ENCODE data around the gene INPP5A. TPM values are rescaled to one million over a fixed set of nuclear protein-coding genes. Genes with fewer than 3 reads are reported as not detected.
"Not testable (repeated sequence)": the region's sequence is repeated elsewhere in the genome, so short reads cannot be mapped to it uniquely, and the experiment has no call there.

Gene INPP5A
- total RNA-seq, 2 donors from 2014 or later = 9.2 to 14.5 TPM

- Histone ChIP-seq H3K36me3 (replicated peaks in 1 of 2; ENCODE audit: insufficient read depth in 1 of 2, low read depth in 2 of 2) (no peaks in the 10 kb centered on the region), H3K9me3 (no peaks in the 10 kb centered on the region), H3K4me3 (no peak overlapping the region), H3K27ac (no peak overlapping the region), H3K27me3 (no peaks in the 10 kb centered on the region), H3K4me1 (peaks cover 38% of the 10 kb centered on the region)
- DNase-seq (no peak), ATAC-seq (no peak)
- no peak for TF ChIP-seq CTCF (IDR thresholded peaks at IDR 0.05)
- no peak for TF ChIP-seq POLR2A (IDR thresholded peaks at IDR 0.05)
- 77 to 80% methylated on average over 3 to 20 of the region's 20 CpGs for WGBS, 2 donors
- intact Hi-C loops (cut with DNase I) = no loop called here
These were observed 12.9 kb downstream of the INPP5A start for GRCh38 chr10:132550366-132551092.

- Histone ChIP-seq H3K36me3 (replicated peaks in 1 of 2; ENCODE audit: insufficient read depth in 1 of 2, low read depth in 2 of 2) (no peaks in the 10 kb centered on the region), H3K4me3 (no peak overlapping the region), H3K27me3 (no peaks in the 10 kb centered on the region), H3K9me3 (no peaks in the 10 kb centered on the region), H3K4me1 (peaks cover 34% of the 10 kb centered on the region), H3K27ac (no peak overlapping the region)
- 67 to 76% methylated on average over 8 to 15 of the region's 15 CpGs for WGBS, 2 donors
- intact Hi-C loops (cut with DNase I) = no loop called here
- no peak for ATAC-seq
- no peak for DNase-seq
- no peak for TF ChIP-seq POLR2A (IDR thresholded peaks at IDR 0.05)
- TF ChIP-seq CTCF (IDR thresholded peaks at IDR 0.05) = no peak
These were observed 13.7 kb downstream of the INPP5A start for GRCh38 chr10:132551093-132551807.

- no peak for DNase-seq
- H3K9me3 ChIP-seq = no peaks in the 10 kb centered on the region
- 81 to 85% methylated on average over 4 to 8 of the region's 8 CpGs for WGBS, 2 donors
- H3K4me3 ChIP-seq = no peak overlapping the region
- intact Hi-C loops (cut with DNase I) = no loop called here
- TF ChIP-seq CTCF (IDR thresholded peaks at IDR 0.05) (no peak), POLR2A (IDR thresholded peaks at IDR 0.05) (no peak)
- no peak for ATAC-seq
- H3K4me1 ChIP-seq = peaks cover 29% of the 10 kb centered on the region
- no peaks in the 10 kb centered on the region for H3K27me3 ChIP-seq
- H3K36me3 ChIP-seq (replicated peaks in 1 of 2; ENCODE audit: insufficient read depth in 1 of 2, low read depth in 2 of 2) = no peaks in the 10 kb centered on the region
- no peak overlapping the region for H3K27ac ChIP-seq
These were observed 14.2 kb downstream of the INPP5A start for GRCh38 chr10:132551808-132552130.

GRCh38 chr10:132552635-132553034 lies 15.0 kb downstream of the INPP5A start:
- DNase-seq; H3K27me3 ChIP-seq; H3K9me3 ChIP-seq; intact Hi-C loops (cut with DNase I); H3K27ac ChIP-seq; H3K36me3 ChIP-seq (replicated peaks in 1 of 2; ENCODE audit: insufficient read depth in 1 of 2, low read depth in 2 of 2); ATAC-seq; H3K4me3 ChIP-seq: not testable (repeated sequence)
- 93 to 97% methylated on average over 6 of the region's 6 CpGs for WGBS, 2 donors
- H3K4me1 ChIP-seq = peaks cover 20% of the 10 kb centered on the region

GRCh38 chr10:132553568-132553967 lies 16.0 kb downstream of the INPP5A start:
- H3K27ac ChIP-seq; H3K4me3 ChIP-seq; DNase-seq; intact Hi-C loops (cut with DNase I); H3K36me3 ChIP-seq (replicated peaks in 1 of 2; ENCODE audit: insufficient read depth in 1 of 2, low read depth in 2 of 2); ATAC-seq; H3K9me3 ChIP-seq; H3K27me3 ChIP-seq: not testable (repeated sequence)
- WGBS, 2 donors = 84 to 90% methylated on average over 3 of the region's 3 CpGs
- peaks cover 14% of the 10 kb centered on the region for H3K4me1 ChIP-seq
